Measurements from ENCODE around the gene ATAT1.

DNA sequence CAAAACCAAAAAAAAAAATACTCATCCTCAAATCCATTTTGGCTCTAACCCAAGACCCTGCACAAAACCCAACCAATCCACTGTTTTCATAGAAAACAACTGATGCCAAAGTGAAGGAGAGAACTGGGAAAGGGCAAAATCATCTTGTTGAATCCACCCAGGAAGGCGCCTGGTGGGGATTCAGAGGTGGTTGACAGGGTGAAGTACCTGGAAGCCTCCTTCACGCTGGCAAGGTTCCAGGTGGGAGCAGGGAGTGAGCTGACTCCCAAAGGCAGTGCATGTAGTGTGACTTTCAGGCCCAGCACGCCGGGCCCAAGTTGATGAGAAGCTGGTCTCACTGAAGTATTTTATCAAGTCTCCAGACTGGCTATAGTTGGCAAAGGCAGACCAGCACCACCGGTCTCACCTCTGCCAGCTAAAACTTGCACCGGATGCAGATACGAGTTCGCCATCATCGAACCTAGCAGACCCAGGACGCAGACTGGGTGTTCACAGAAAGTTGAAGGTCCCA, 26.2 kb upstream of the ATAT1 start:
- TF ChIP-seq CTCF (IDR thresholded peaks at IDR 0.05) (no peak), POLR2A (IDR thresholded peaks at IDR 0.05) (no peak), POLR2AphosphoS5 (IDR thresholded peaks at IDR 0.05) (no peak), EP300 (IDR thresholded peaks at IDR 0.05) (no peak)

Measured in stomach (tissue), 4 donors.